GM21423 (cell line): ENCODE data around the gene CADPS2.

Experiments used
- ATAC-seq: cut with Tn5 transposase; IDR thresholded peaks from one replicate; pipeline ENCODE4 v1.9.1; 2021; ENCODE audit warnings: mild to moderate bottlenecking, moderate library complexity; ENCODE audit not compliant: unreplicated experiment

CADPS2 gene

GRCh38 chr7:122618585-122619189 lies 267.6 kb downstream of the CADPS2 start:
- ATAC-seq, result no peak

GRCh38 chr7:122616951-122617350 lies 269.3 kb downstream of the CADPS2 start:
- no peak for ATAC-seq

- ATAC-seq, result no peak
These were observed 280.3 kb downstream of the CADPS2 start for GRCh38 chr7:122605929-122606328.

DNA sequence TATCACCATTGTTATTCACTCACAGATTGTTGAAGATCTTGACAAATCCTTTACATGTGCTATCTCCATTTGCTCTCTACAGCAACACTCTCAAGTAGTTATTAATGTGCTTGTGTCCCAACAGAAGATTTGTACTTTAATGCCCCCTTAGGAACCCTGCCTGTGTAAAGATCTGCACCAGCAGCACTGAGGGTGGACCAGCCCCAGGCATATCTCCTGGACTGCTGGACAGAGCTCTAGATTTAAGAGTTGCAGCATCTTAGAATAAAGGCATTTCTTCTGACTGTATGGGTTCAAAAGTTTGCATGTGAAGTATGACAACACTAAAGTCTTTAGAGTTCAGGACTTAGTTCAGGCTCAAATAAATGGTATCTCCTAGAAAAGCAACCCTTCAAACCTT lies 282.0 kb downstream of the CADPS2 start:
- no peak for ATAC-seq

DNA sequence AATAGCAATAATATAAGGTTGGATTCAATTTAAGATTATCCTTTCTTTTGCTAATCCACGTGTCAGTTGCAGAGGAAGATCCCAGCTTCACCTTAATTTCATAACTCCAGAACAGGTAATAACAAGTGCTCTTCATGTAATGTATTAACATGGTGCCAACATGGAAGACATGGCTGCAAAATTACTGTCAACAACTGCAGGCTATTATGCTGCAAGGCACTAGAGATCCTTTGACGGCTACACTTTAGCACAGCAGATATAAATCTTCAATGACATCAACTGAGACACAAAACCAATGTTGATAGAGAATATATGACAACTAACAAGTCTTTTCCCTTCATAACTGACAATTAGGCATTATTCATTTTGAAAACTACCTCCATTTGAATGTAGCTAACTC lies 283.5 kb downstream of the CADPS2 start:
- ATAC-seq, result no peak

GRCh38 chr7:122600630-122601029 lies 285.6 kb downstream of the CADPS2 start:
- no peak for ATAC-seq

GRCh38 chr7:122600042-122600441 lies 286.2 kb downstream of the CADPS2 start:
- ATAC-seq, result no peak

DNA sequence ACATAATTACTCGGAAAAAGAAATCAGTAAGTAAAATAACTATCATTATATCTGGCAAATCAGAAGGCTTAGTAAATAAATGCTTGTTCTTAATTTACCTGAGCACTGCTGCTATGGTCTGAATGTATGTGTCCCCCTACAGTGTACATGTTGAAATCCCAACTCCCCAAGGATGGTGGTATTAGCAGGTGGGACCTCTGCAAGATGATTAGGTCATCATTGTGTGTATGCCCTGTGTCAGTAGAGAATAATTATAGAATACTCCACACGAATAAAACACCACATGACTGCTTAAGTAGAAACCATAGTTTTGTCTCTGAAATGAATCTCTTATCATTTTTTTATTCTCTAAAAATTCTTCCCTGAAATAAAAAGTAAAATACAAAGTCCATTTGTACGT lies 289.0 kb downstream of the CADPS2 start:
- ATAC-seq, result no peak

DNA sequence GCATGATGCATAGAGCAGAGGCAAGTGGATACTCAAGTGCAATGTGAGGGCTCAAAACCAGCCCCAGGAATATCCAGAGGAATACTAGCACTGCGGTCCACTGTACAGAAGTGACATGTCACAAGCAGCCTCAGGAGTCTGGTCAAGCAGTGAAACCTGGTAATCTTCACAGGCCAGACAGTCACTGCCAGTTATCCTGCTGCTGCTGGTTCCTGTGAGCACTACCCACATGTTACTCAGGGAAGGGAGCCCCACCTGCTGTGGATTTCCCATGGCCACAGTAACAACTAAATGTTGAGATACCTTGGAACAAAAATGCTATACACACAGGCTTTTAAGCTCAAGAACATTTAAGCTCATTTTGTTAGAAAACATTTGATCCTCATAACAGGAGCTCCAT lies 290.4 kb downstream of the CADPS2 start:
- no peak for ATAC-seq

DNA sequence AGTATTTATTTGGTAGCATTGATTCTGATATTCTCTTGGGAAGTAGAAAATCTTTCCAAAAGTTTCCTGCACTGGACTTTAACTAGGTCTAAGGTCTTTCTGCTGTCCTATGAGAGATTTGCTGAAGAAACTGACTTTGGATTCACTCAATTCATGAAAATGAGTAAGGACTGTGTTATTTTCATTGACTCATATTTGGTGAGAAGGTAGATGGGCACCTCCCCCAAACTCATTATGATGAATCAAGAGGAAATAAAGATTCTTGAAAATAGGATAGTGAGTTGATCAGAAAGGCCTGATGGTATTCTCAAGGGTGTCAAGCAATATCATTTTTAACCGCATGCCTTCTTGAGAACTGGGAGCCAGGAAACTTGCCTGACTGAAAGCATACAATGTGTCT lies 297.6 kb downstream of the CADPS2 start:
- no peak for ATAC-seq

DNA sequence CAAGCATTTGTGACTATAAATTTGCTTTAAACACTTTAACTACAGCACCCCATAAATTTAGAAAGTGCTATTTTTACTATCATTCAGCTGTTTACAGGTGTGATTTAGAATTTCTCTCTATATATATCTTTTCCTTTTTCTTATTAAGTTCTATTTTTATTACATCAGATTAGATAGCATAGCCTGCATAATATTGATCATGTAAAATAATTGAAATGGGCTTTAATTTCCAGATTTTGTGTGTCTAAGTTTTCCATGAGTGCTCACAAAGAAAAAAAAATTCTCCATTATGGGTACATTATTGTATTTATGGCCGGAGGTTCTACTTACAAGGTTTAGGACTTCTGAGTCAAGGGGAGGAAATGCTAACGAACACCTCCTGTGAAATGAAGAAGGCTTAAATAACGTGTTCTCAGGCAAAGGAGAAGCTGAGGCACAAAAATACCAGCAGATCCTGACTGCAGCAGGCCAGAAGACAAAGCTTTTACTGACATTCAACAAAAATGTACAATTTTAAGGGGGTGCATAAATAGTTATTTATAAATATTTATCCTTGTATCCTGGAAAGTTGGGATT lies 301.5 kb downstream of the CADPS2 start:
- ATAC-seq, result no peak

GRCh38 chr7:122578350-122578749 lies 307.9 kb downstream of the CADPS2 start:
- no peak for ATAC-seq

- ATAC-seq, result no peak
These were observed 308.7 kb downstream of the CADPS2 start for GRCh38 chr7:122577449-122578003.

DNA sequence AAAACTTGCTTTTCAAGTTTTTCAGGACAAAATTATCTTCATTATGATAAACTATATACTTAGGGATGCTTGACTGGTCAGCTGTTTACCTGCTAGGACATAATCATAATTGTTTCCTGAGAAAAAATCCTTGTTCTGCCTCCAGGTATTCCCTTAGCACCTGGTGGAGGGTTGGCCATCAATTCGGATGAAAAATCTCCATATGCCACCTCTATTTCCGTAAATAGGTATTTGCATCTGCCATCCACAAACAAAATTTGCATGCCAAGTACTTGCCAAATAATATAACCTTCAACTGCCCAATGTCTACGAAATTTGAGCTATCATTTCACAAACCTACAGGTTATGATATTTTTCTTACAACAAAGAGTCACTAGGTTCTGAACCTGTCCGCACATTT lies 313.6 kb downstream of the CADPS2 start:
- ATAC-seq, result no peak

DNA sequence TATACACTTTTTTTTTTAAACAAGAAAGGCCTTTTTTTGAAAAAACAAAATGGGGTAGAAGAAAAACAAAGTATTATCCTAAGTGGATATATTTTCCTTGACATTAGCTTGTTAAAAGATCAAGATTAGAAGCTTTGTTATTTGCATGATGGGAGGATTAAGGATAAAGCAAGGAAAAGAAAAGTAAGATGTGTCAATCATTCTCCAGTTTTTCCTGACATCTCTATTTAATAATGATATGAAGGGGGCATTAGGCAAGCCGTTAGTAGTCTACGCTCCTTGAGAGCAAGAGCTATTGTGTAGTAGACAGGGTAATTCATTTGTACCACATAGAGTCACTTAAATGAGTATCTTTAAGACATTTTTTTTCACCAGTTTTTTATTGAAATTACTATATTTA lies 324.9 kb downstream of the CADPS2 start:
- no peak for ATAC-seq

- no peak for ATAC-seq
These were observed 329.3 kb downstream of the CADPS2 start for GRCh38 chr7:122556873-122557542.

- no peak for ATAC-seq
These were observed 330.0 kb downstream of the CADPS2 start for GRCh38 chr7:122556219-122556618.

GRCh38 chr7:122553761-122554160 lies 332.5 kb downstream of the CADPS2 start:
- no peak for ATAC-seq

GRCh38 chr7:122552769-122553168 lies 333.5 kb downstream of the CADPS2 start:
- no peak for ATAC-seq

DNA sequence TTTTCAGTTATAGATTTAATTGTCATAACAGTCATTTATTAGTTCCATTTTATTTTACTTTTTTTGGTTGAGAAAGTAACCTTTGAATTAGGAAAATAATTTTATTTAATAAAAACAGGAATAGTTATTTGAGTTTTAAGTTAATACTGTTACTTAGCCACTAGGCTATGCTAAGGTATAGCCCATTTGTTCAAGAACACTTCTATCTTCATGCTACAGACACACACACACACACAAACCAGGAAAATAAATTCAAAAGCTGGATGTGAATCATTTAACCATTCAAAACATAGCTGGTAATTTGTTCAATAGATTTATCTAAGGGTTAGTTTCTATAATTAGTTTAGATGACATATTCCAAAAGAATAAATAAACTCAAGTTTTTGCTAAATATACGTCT lies 335.7 kb downstream of the CADPS2 start:
- ATAC-seq, result no peak

GRCh38 chr7:122549578-122549977 lies 336.7 kb downstream of the CADPS2 start:
- no peak for ATAC-seq

GRCh38 chr7:122546496-122546895 lies 339.8 kb downstream of the CADPS2 start:
- no peak for ATAC-seq
